ENCODE measurements around the gene MAEA.
"Not testable (repeated sequence)": the region's sequence is repeated elsewhere in the genome, so short reads cannot be mapped to it uniquely, and the experiment has no call there.

The MAEA gene

DNA sequence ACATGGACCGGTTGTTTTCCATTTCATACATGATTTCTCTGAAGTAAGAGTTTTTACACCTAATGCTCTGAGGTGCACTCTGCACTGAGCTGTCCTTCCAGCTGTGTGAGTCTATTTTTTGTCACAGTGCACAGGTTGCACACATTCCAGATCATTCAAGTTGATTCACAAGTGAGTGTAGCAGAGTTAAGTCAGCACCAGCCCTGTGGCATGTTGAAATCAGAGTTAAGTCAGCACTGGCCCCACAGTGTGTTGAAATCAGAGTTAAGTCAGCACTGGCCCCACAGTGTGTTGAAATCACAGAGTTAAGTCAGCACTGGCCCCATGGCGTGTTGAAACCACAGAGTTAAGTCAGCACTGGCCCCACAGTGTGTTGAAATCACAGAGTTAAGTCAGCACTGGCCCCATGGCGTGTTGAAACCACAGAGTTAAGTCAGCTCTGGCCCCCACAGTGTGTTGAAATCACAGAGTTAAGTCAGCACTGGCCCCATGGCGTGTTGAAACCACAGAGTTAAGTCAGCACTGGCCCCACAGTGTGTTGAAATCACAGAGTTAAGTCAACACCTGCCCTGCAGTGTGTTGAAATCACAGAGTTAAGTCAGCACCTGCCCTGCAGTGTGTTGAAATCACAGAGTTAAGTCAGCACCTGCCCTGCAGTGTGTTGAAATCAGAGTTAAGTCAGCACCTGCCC is 45.6 kb downstream of the MAEA start:
- DNase-seq (ENCODE audit: low spot score) = not testable (repeated sequence)

DNA sequence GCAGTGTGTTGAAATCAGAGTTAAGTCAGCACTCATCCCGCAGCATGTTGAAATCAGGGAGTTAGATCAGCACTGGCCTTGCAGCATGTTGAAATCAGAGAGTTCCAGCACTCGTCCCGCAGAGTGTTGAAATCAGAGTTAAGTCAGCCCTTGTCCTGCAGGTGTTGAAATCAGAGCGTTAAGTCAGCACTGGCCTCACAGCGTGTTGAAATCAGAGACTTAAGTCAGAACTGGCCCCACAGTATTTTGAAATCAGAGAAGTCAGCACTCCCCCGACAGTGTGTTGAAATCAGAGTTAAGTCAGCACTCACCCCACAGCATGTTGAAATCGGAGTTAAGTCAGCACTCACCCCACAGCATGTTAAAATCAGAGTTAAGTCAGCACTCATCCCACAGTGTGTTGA is 46.4 kb downstream of the MAEA start:
- DNase-seq (ENCODE audit: low spot score) = no peak

DNA sequence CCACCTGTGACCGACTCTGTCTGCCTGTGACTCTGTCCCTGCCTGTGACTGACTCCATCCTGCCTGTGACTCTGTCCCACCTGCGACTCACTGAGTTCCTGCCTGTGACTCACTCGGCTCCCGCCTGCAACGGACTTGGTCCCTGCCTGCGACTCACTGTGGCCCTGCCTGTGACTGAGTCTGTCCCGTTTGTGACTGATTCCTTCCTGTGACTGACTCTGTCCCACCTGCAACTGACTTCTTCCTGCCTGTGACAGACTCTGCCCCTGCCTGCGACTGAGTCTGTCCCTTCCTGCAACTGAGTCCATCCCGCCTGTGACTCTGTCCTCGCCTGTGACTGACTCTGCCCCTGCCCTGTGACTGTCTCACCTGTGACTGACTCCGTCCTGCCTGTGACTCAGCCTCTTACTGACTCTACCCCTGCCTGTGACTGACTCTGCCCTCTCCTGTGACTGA is 47.7 kb downstream of the MAEA start:
- DNase-seq (ENCODE audit: low spot score) = peak; percentile 47

DNA sequence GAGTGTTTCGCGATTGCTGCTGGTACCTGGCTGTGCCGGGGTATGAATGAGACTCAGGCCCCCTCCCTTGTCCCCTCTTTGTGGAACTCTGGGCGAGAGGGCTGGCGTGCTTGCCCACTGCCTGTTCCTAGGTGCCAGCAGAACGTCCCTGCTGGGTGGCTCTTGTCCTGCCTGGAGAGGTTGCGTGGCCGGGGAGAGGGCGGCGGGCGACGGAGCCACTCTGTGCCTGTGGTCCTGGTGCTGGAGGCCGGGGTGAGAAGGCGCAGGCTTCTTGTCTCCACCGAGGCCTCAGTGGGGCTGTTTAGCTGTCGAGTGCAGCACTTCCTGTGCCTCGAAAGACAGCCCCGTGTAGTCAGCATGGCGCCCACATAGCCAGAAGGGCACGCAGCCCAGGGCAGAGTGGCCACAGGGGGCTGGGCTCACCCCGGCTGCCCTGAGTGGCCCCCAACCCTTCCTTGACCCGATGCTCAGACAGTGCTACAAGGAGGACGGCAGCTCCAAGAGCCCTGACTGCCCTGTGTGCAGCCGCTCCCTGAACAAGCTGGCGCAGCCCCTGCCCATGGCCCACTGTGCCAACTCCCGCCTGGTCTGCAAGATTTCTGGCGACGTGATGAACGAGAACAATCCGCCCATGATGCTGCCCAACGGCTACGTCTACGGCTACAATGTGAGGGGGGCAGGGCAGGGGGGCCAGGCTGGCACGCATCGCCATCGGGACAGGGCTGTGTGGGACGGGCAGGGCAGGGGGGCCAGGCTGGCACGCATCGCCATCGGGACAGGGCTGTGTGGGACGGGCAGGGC is 48.5 kb downstream of the MAEA start:
- DNase-seq (ENCODE audit: low spot score) = no peak

DNA sequence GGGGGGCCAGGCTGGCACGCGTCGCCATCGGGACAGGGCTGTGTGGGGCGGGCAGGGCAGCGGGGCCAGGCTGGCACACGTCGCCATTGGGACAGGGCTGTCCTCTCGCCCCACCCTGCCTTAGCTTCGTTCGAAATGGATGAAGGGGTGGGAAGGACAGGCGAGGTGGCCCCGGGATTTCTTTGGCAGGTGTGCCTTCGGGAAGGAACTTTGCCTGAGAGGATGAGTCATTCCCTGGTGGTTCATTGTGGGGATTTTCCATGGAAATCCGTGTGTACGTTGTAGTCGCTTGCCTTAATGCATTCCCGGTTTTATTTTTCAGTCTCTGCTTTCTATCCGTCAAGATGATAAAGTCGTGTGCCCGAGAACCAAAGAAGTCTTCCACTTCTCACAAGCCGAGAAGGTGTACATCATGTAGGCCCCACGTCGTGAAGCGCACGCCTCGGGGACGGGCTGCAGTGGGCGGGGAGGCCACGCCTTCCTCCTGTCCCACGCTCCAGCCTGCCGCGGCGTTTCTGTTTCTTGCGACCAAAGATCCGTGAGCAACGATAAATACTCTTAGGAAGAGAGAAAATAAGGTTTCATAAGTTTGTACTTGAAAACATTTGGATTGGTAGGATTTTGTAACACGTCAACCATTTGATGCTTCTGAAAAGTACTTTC is 49.2 kb downstream of the MAEA start:
- no peak for DNase-seq (ENCODE audit: low spot score)

DNA sequence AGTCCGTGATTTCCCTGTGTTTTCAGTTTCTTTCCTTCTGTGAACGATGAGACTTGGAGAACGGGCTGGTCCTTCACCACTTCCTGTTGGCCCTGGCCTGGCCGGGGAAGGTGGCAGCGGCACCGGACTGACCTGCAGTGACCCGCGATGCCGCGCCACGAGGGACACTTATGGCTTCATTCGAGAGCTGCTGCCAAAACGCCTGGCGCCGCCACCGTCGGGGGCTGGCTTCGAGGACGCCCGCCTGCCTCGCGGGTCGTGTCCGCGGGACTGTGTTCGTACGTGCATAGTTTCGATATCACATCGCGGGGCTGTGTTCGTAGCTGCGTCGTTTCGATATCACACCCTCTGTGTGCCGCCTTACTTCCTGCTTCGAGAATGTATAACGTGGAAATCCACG is 49.8 kb downstream of the MAEA start:
- DNase-seq (ENCODE audit: low spot score) = no peak

DNA sequence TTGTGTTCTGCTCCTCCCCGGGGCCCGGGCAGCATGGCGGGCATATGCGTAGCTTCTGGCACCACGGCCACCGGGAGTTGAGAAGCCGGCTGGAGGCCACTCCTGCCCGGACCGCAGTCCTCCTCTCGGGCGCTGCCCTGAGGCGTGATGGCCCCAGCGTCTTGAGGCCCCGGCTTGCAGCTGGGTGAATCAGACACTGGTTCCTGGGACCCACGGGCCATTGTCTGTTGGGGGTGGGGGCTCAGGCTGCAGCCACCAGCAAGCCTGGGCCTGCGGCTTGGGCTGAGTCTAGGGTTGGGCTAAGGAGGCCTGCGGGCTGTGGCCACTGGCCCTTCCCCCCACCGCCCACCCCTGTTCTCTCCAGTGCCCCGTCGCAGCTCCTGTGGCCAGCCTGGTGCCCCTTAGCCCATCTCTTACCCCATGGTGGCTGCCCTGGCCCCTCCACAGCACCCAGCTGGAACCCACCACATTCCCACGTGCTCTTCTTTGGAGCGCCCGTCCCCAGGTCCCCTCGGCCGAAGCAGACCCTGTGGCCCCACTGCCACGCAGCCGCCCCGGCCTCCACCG is 50.6 kb downstream of the MAEA start:
- no peak for DNase-seq (ENCODE audit: low spot score)

DNA sequence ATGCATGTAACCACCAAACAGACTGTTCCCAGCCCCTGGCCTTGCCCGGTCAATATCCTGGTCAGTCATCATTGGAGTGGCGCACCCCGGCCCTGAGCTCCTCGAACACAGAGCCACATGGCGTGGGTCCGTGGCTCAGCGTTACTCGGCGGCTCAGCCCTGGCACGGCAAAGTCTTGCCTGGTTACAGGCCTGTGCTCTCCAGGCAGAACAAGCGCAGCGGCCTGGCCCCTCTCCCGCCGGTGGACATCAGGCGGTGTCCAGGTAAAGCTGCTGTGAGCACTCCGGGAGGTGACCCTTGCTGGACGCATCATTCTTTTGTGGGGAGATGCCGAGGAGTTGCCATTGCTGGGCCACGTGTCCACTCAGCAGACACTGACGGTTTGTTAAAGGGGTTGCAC is 51.2 kb downstream of the MAEA start:
- no peak for DNase-seq (ENCODE audit: low spot score)

DNA sequence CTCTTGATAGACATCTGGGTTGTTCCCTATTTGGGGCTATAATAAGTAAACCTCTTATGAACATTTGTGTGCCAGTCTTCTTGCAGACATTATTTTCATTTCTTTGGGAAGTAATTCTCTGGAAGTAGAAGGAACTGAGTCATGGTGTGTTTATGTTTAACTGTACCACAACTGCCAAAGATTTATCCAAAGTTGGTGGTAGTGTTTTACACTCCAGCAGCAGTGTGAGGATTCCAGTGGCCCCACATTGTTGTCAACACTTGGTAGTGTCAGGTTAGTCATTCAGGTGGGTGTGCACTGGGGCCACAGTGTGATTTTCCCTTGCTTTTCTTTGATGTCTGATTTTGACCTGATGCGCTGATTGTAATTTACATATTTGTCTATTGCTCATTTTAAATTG is 52.3 kb downstream of the MAEA start:
- DNase-seq (ENCODE audit: low spot score) = no peak

DNA sequence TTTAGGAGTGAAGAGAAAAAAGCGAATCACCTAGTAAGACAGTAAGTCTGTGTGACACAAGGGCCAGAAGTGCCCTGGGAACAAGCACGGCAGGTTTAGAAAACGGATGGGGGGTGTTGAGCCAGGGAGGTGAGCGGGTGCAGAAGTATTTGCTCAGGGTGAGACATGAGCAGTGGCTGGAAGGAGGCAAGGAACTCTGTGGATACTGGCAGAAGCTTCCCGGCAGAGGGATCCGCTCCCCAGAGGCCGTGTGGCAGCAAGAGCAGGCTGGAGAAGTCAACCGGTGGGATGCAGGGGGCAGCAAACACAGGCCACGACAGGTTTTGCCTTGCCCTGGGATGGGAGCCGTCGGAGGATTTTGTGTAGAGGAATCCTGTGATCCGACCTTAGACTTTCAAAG is 55.0 kb downstream of the MAEA start:
- DNase-seq (ENCODE audit: low spot score) = no peak

DNA sequence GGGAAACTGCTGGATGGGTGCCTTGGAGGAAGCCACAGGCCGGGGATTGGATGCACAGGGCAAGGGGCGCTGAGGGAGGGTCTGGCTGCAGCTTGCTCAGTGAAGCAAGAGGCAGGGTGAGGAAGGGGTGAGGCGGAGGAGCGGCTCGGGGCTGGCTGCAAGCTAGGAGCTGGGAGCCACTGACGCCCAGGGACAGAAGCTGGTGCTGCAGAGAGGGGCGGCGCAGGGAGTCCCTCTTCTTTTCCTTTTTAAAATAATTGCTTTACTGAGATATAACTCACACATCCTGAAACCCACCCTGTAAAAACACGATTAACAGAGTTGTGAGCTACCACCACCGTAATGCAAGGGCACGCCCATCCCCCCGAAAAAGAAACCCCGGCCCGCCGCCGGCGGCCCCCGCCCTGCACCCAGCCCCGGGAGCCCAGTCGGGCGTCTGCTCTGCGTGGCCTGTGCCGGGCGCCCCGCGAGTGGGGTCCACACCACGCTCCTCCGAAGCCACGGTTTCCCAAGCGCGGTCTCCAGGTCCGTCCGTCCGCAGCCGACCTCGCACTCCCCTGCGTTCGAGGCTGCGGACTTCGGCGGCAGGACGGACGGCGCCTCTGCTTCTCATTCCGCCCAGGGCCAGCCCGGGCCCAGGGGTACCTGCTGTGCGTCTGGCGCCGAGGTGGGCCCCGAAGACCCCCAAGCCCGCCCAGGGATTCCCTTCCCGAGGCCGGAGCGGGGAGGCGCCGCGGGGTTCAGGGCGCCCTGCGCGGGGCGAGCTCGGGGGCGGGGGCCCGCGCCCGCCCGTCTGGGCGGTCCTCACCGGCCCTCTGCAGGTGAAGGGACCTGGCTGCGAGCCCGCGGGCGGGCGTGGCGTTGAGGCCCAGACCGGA is 56.5 kb downstream of the MAEA start:
- peak; percentile 19 for DNase-seq (ENCODE audit: low spot score)

DNA sequence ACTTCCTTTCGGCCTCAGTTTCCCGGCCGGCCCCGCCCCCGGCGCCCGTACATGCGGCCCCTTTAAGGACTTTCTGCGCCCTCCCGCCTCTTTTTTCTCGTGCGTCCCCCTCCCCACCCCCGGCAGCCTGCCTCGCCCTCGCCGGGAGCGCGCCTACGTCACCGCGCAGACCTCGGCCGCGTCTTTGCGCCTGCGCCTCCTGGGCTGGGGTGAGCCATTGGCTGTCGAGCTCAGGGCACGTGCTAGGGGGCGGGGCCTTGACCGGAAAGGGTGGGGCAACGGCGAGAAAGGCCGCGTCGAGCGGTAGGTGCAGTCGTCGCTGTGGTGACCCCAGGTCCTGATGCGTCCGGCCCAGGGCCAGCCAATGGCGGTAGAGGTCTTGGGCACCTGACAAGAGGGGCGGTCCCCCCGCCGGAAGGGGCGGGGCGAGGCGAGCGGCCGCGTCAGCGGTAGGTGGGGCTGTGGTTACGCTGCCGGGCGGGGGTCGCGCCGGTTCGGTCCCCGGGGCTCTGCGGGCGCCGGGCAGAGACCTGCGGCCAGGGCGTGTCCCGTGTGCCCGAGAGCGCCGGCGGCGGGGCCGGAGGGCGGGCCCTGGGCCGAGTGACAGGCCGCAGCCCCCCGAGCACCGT is 57.2 kb downstream of the MAEA start, which contains the start of gene UVSSA:
UVSSA (plus strand) TSS at position 428 of the 629 bp plus-strand sequence. CDS start 884 bp downstream, outside the sequence.
- peak; percentile 97 for DNase-seq (ENCODE audit: low spot score)

DNA sequence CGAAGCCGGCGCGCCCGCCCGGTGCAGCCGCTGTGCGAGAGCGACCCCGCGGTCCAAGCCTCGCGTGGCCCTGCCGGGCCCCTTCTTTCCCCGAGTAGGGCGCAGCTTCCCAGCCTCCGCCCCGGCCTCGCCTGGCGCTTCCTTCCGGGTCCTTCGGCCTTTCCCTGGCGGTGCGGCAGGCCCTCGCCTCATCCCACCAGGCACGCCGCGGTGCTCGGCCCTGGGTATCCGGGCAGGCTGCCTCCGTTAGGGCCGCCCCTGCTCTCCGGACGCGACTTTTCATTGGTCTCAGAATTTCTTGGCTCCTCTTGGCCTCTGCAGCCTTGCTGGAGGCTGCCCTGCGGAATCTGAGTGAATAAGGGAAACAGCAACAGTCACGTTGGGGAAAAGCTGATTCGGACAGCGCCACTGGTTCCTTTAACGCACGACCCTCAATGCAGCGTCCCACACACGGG is 57.7 kb downstream of the MAEA start:
- peak; percentile 44 for DNase-seq (ENCODE audit: low spot score)

DNA sequence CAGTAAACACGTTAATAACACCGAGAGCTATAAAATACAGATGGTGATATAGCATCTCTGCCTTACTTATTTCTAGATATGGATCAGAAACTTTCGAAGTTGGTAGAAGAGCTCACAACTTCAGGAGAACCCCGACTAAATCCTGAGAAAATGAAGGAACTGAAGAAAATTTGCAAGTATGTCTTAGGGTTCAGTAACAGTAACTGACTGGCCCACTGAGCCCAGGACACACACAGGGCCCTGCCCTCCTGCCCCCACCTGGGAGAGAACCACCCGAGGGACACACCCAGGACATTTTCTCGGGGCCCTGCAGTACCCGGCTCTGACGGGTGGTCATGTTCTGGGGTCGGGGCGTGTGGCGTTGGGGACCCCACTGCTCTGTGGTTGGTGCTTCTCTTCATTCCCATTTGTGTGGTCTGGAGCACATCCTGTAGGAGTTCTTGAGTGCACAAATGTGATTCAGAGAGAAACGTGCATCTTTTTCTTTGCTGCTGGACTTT is 58.4 kb downstream of the MAEA start:
- no peak for DNase-seq (ENCODE audit: low spot score)

DNA sequence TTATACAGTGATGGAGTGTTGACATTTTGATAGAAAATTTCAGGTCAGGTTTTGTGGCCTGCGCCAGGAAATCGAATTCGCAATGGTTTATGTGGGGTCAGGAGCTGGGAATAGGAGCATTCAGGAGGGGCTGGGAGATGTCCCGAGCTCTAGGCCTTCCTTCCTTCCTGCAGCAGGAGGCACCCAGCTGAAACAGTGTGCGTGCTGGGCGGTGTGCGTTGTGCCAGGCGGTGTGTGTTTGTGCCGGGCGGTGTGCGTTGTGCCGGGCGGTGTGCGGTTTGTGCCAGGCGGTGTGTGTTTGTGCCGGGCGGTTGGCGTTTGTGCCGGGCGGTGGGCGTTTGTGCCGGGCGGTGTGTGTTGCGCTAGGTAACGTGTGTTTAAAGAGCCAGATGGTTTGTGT is 59.1 kb downstream of the MAEA start:
- no peak for DNase-seq (ENCODE audit: low spot score)

DNA sequence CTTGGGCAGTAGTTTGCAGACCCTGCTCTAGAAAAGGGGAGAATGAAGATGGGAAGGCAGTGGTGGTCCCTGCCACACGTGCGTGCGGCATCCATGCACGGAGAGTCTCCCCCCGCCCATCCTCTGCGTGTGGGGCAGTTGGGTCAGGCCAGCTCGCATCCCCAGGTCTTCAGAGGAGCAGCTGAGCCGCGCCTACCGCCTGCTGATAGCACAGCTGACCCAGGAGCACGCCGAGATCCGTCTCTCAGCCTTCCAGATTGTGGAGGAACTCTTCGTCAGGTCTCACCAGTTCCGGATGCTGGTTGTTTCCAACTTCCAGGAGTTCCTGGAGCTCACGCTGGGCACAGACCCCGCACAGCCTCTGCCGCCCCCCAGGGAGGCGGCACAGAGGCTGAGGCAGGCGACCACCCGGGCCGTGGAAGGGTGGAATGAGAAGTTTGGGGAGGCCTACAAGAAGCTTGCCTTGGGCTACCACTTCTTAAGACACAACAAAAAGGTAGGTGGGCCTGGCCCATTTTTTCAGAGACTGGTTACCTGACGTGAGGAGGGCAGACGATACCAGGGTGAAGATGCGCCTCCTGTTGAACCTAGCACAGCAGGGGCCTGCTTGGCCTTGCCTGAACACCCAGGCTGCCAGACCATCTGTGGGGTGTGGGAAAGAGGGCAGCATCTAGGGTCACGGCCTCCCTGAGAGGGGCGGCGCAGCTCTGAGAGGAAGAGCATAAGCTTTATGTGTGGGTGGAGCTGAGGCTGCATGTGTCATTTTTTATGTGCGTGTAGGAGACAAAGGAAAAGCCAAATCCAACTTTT is 59.9 kb downstream of the MAEA start:
- DNase-seq (ENCODE audit: low spot score) = no peak

DNA sequence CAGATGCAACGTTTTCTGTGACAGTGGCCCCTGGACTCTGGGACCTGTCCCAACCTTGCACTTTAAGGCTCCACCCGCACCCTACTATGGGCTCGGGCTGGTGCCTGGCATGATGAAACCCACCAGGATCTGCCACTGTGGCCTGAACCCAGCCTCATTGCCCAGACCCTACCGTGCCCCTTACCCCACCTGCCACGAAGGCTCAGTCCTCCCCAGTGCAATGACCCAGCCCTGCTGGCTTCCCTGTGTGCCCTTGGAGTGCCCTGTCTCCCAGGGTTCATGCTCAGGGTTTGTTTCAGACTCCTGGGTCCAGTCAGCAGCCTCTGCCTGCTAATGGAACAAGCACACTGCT is 60.5 kb downstream of the MAEA start:
- DNase-seq (ENCODE audit: low spot score) = no peak

DNA sequence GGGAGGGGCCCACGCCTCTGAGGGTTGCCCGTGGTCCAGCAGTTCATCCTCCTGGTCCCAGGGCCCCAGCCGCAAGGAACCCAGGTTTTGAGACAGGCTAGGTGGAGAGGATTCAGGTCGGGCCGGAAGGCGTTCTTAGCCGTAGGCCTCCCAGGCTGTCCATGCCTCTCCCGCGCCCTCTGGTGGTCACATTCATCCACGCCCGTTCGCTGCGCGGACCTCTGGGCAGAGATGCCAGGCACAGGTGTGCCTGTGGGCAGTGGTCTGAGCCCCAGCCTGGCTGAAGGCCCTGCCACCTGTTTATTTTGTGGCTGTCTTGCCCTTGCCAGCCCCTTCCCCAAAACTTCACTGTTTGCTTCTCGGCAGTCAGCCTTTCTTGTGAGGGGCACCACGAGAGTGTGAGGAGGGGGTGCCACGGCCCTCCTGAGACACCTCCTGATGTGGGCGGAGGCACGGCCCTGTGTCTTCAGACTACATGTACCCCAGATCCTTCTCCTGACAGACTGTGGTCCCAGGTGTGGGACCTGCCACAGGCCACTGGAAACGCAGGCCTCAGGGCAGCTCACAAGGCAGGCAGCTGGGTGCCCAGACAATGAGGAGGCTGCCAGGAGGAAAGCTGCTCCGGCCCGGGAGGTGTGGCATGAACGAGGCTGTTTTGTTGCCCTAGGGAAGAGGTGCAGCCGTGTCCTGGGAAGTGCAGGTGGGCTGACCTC is 62.3 kb downstream of the MAEA start:
- peak; percentile 59 for DNase-seq (ENCODE audit: low spot score)

DNA sequence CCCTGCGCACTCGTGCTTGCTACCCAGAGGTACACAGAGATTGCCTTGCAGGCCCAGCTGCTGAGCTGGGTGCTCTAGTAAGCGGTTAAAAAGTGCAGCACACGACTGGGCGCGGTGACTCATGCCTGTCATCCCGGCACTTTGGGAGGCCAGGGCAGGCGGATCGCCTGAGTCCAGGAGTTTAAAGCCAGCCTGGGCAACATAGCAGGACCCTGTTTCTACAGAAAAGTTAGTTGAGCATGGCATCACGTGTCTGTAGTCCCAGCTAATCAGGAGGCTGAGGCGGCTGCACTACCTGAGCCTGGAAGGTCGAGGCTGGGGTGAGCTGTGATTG is 62.8 kb downstream of the MAEA start:
- DNase-seq (ENCODE audit: low spot score) = no peak

Data from SW480 (cell line).